ENCODE data around the gene LRMDA. TPM values are rescaled to one million over a fixed set of nuclear protein-coding genes. Genes with fewer than 3 reads are reported as not detected.
A peak's percentile ranks its signal among the peaks of the same experiment; 100 is the strongest.

The LRMDA gene
- total RNA-seq, 1 donor from 2014 or later = 0.96 TPM

GRCh38 chr10:75444781-75445386, 13.5 kb downstream of the LRMDA start:
- DNase-seq (ENCODE audit: low spot score in 2 of 2) = peak in 1 of 2 donors; percentile 4
- Histone ChIP-seq H3K4me1 (peaks cover 0 to 4% of the 10 kb centered on the region in 2 donors), H3K9me3 (peaks cover 0 to 21% of the 10 kb centered on the region in 2 donors), H3K27ac (no peak overlapping the region), H3K27me3 (no peaks in the 10 kb centered on the region), H3K36me3 (no peaks in the 10 kb centered on the region), H3K4me3 (no peak overlapping the region)
- intact Hi-C loops (cut with DNase I) = no loop called here
- no peak for TF ChIP-seq CTCF (IDR thresholded peaks at IDR 0.05)

- Histone ChIP-seq H3K4me3 (no peak overlapping the region), H3K36me3 (no peaks in the 10 kb centered on the region), H3K4me1 (peaks cover 0 to 4% of the 10 kb centered on the region in 2 donors), H3K9me3 (peaks cover 0 to 21% of the 10 kb centered on the region in 2 donors), H3K27ac (no peak overlapping the region), H3K27me3 (no peaks in the 10 kb centered on the region)
- no peak for DNase-seq (ENCODE audit: low spot score in 2 of 2)
- no peak for TF ChIP-seq CTCF (IDR thresholded peaks at IDR 0.05)
- intact Hi-C loops (cut with DNase I) = no loop called here
Observed at GRCh38 chr10:75446508-75446907, 15.1 kb downstream of the LRMDA start.

- intact Hi-C loops (cut with DNase I) = no loop called here
- H3K4me1 ChIP-seq = peaks cover 0 to 10% of the 10 kb centered on the region in 2 donors
- H3K9me3 ChIP-seq = peaks cover 0 to 14% of the 10 kb centered on the region in 2 donors
- no peaks in the 10 kb centered on the region for H3K27me3 ChIP-seq
- H3K27ac ChIP-seq = no peak overlapping the region
- H3K4me3 ChIP-seq = no peak overlapping the region
- no peaks in the 10 kb centered on the region for H3K36me3 ChIP-seq
- no peak for DNase-seq (ENCODE audit: low spot score in 2 of 2)
- TF ChIP-seq CTCF (IDR thresholded peaks at IDR 0.05) = no peak
Observed at GRCh38 chr10:75448166-75448565, 16.7 kb downstream of the LRMDA start.

GRCh38 chr10:75449382-75450074, 18.1 kb downstream of the LRMDA start:
- H3K27ac ChIP-seq = no peak overlapping the region

GRCh38 chr10:75450075-75450445, 18.6 kb downstream of the LRMDA start:
- H3K4me3 ChIP-seq = no peak overlapping the region
- intact Hi-C loops (cut with DNase I) = no loop called here
- peaks cover 0 to 7% of the 10 kb centered on the region in 2 donors for H3K9me3 ChIP-seq
- H3K36me3 ChIP-seq = no peaks in the 10 kb centered on the region
- no peaks in the 10 kb centered on the region for H3K27me3 ChIP-seq
- H3K27ac ChIP-seq = no peak overlapping the region
- peaks cover 0 to 10% of the 10 kb centered on the region in 2 donors for H3K4me1 ChIP-seq
- TF ChIP-seq CTCF (IDR thresholded peaks at IDR 0.05) = no peak
- no peak for DNase-seq (ENCODE audit: low spot score in 2 of 2)

More at GRCh38 chr10:75449382-75450074, 18.1 kb downstream of the LRMDA start:
- Histone ChIP-seq H3K27me3 (no peaks in the 10 kb centered on the region), H3K36me3 (no peaks in the 10 kb centered on the region), H3K4me1 (peaks cover 0 to 10% of the 10 kb centered on the region in 2 donors), H3K9me3 (peaks cover 0 to 7% of the 10 kb centered on the region in 2 donors), H3K4me3 (no peak overlapping the region)
- DNase-seq (ENCODE audit: low spot score in 2 of 2) = no peak
- TF ChIP-seq CTCF (IDR thresholded peaks at IDR 0.05) = no peak
- intact Hi-C loops (cut with DNase I) = no loop called here

Measured in ascending aorta (tissue), 2 donors.